ENCODE measurements around the gene MED6.

MED6 gene

GRCh38 chr14:70567791-70568190 is 32.7 kb downstream of the MED6 start:
- peaks cover 75% of the 10 kb centered on the region for H3K36me3 Mint-ChIP-seq
- H3K27ac Mint-ChIP-seq, result no peak overlapping the region
- peaks cover 9% of the 10 kb centered on the region for H3K9me3 Mint-ChIP-seq
- no peaks in the 10 kb centered on the region for H3K27me3 Mint-ChIP-seq
- ATAC-seq (ENCODE audit: low read depth), result no peak
- no peak for DNase-seq (ENCODE audit: low spot score in 2 of 2)
- peaks cover 8% of the 10 kb centered on the region for H3K4me1 Mint-ChIP-seq
- H3K4me3 Mint-ChIP-seq, result no peak overlapping the region

GRCh38 chr14:70563869-70564268 is 36.6 kb downstream of the MED6 start:
- no peak overlapping the region for H3K27ac Mint-ChIP-seq
- no peaks in the 10 kb centered on the region for H3K27me3 Mint-ChIP-seq
- peaks cover 19% of the 10 kb centered on the region for H3K9me3 Mint-ChIP-seq
- DNase-seq (ENCODE audit: low spot score in 2 of 2), result no peak
- H3K4me1 Mint-ChIP-seq, result peaks cover 2% of the 10 kb centered on the region
- no peak overlapping the region for H3K4me3 Mint-ChIP-seq
- peaks cover 72% of the 10 kb centered on the region for H3K36me3 Mint-ChIP-seq
- no peak for ATAC-seq (ENCODE audit: low read depth)

DNA sequence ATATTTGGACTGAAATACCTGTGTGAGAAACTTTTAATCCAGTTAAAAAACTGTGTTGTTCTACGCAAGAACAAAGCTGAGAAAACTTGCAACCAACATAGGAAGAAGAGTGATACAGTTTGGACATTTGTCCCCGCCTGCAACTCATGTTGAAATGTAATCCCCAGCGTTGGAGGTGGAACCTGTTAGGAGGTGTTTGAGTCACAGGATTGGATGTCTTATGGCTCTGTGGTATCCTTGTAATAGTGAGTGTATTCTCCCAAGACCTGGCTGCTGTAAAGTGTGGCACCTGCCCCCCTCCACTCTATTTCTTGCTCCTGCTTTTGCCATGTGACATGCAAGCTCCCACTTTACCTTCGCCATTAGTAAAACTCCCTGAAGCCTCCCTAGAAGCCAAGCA is 37.0 kb downstream of the MED6 start:
- Mint-ChIP-seq H3K27ac (no peak overlapping the region), H3K4me3 (no peak overlapping the region), H3K36me3 (peaks cover 69% of the 10 kb centered on the region), H3K9me3 (peaks cover 19% of the 10 kb centered on the region), H3K4me1 (peaks cover 2% of the 10 kb centered on the region), H3K27me3 (no peaks in the 10 kb centered on the region)
- DNase-seq (ENCODE audit: low spot score in 2 of 2) (no peak), ATAC-seq (ENCODE audit: low read depth) (no peak)

GRCh38 chr14:70558356-70558755 is 42.1 kb downstream of the MED6 start:
- DNase-seq (ENCODE audit: low spot score in 2 of 2) (no peak), ATAC-seq (ENCODE audit: low read depth) (no peak)
- H3K4me3 Mint-ChIP-seq, result no peak overlapping the region
- H3K27me3 Mint-ChIP-seq, result no peaks in the 10 kb centered on the region
- H3K36me3 Mint-ChIP-seq, result peaks cover 41% of the 10 kb centered on the region
- H3K4me1 Mint-ChIP-seq, result no peaks in the 10 kb centered on the region
- H3K27ac Mint-ChIP-seq, result no peak overlapping the region
- H3K9me3 Mint-ChIP-seq, result peaks cover 12% of the 10 kb centered on the region

DNA sequence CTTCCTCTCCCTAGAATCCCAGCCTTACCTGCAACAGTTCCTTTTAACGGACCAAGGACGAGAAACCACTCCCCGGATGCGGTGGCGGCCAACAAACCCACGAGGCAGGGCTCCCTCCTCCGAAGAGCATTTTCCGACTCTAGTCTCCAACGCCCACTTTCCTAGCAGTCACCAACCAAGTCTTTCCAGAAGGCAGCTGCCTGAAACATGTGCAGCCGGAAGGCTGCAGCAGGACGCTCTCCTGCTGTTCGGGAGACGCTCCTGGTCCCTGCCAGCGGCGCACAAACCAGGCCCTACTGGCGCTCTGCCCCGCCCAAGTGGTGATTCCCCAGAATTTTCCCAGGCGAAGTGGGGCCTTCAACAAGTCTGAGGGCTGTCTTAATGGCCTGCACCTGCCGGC is 44.6 kb downstream of the MED6 start:
- DNase-seq (ENCODE audit: low spot score in 2 of 2), result no peak
- Mint-ChIP-seq H3K4me1 (no peaks in the 10 kb centered on the region), H3K36me3 (peaks cover 20% of the 10 kb centered on the region), H3K27ac (no peak overlapping the region), H3K9me3 (peaks cover 4% of the 10 kb centered on the region), H3K4me3 (no peak overlapping the region), H3K27me3 (no peaks in the 10 kb centered on the region)
- ATAC-seq (ENCODE audit: low read depth), result no peak

DNA sequence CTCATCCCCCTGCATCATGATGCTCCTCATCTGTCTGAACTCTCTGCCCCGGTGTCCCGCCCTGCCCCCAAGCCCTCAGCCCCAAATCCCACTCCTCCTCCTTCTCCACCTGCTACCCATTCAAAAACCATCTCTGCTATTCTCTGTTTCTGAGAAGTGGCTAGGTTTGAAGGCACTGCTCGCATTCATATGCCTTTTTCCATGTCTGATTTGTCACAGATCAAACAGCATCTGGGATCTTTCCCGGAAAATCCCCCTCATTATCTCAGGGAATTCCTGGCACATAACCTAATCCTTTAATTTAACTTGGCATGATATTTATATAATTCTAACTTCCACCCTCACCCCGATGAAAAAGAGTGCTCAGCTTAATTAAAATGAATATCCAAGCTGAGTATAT is 62.4 kb downstream of the MED6 start:
- DNase-seq (ENCODE audit: low spot score in 2 of 2) (no peak), ATAC-seq (ENCODE audit: low read depth) (no peak)
- Mint-ChIP-seq H3K4me3 (no peak overlapping the region), H3K9me3 (peaks cover 3% of the 10 kb centered on the region), H3K4me1 (peaks cover 3% of the 10 kb centered on the region), H3K27ac (no peak overlapping the region), H3K36me3 (peaks cover 11% of the 10 kb centered on the region), H3K27me3 (no peaks in the 10 kb centered on the region)

- ATAC-seq (ENCODE audit: low read depth), result no peak
- Mint-ChIP-seq H3K4me1 (peaks cover 3% of the 10 kb centered on the region), H3K9me3 (peaks cover 6% of the 10 kb centered on the region), H3K27me3 (no peaks in the 10 kb centered on the region), H3K36me3 (peaks cover 18% of the 10 kb centered on the region), H3K27ac (no peak overlapping the region), H3K4me3 (no peak overlapping the region)
- DNase-seq (ENCODE audit: low spot score in 2 of 2), result no peak
Observed at GRCh38 chr14:70536830-70537229, 63.6 kb downstream of the MED6 start.

- H3K27me3 Mint-ChIP-seq, result no peaks in the 10 kb centered on the region
- H3K36me3 Mint-ChIP-seq, result peaks cover 28% of the 10 kb centered on the region
- ATAC-seq (ENCODE audit: low read depth), result no peak
- peaks cover 6% of the 10 kb centered on the region for H3K9me3 Mint-ChIP-seq
- no peak within 1 kb of the TSS for H3K27ac Mint-ChIP-seq
- DNase-seq (ENCODE audit: low spot score in 2 of 2), result no peak
- peaks cover 3% of the 10 kb centered on the region for H3K4me1 Mint-ChIP-seq
- no peak within 1 kb of the TSS for H3K4me3 Mint-ChIP-seq
Observed at GRCh38 chr14:70534904-70535303, 65.6 kb downstream of the MED6 start, which contains the start of gene ADAM20. TSS of gene ADAM20 (minus strand) at chr14:70535004. CDS start at chr14:70524757, 10,247 bp downstream.

Data from memory B cell (primary cell).